ENCODE data around the gene NTRK2.

Gene NTRK2

GRCh38 chr9:84953797-84954705, 284.5 kb downstream of the NTRK2 start:
- Histone ChIP-seq H3K4me3 (ENCODE audit: low read depth in 1 of 2, low read length in 2 of 2) (no peak overlapping the region), H3K36me3 (ENCODE audit: insufficient read depth, low read length) (no peaks in the 10 kb centered on the region), H4K20me1 (ENCODE audit: insufficient read depth, low read length) (no peaks in the 10 kb centered on the region), H3K9ac (ENCODE audit: low read depth, low read length) (no peak overlapping the region), H3K79me2 (ENCODE audit: insufficient read depth, low read length) (no peaks in the 10 kb centered on the region), H3K4me2 (ENCODE audit: insufficient read depth, low read length) (no peak overlapping the region), H2AFZ (ENCODE audit: low read depth, low read length) (no peak overlapping the region), H3K27me3 (ENCODE audit: insufficient read depth, low read length, poor library complexity) (no peaks in the 10 kb centered on the region), H3K9me3 (ENCODE audit: insufficient read depth, low read length, severe bottlenecking) (no peaks in the 10 kb centered on the region), H3K27ac (ENCODE audit: low read length) (no peak overlapping the region), H3K4me1 (ENCODE audit: insufficient read depth, low read length) (no peaks in the 10 kb centered on the region)
- DNase-seq (peak; percentile 35), ATAC-seq (ENCODE audit: insufficient read depth, low read depth) (peak; percentile 63; the same call in 2 of the 3 replicates)
- peak; percentile 69 for TF ChIP-seq CTCF (IDR thresholded peaks at IDR 0.05; ENCODE audit: borderline replicate concordance, extremely low read depth, low read length, poor library complexity, severe bottlenecking)
- TF ChIP-seq EZH2 (IDR thresholded peaks at IDR 0.05; ENCODE audit: borderline replicate concordance, low read depth, low read length, severe bottlenecking): no peak

GRCh38 chr9:84955155-84955554, 285.6 kb downstream of the NTRK2 start:
- no peaks in the 10 kb centered on the region for H4K20me1 ChIP-seq (ENCODE audit: insufficient read depth, low read length)
- H2AFZ ChIP-seq (ENCODE audit: low read depth, low read length): no peak overlapping the region
- no peaks in the 10 kb centered on the region for H3K79me2 ChIP-seq (ENCODE audit: insufficient read depth, low read length)
- H3K27ac ChIP-seq (ENCODE audit: low read length): no peak overlapping the region
- H3K9me3 ChIP-seq (ENCODE audit: insufficient read depth, low read length, severe bottlenecking): no peaks in the 10 kb centered on the region
- ATAC-seq (ENCODE audit: insufficient read depth, low read depth) (no peak), DNase-seq (no peak)
- no peak overlapping the region for H3K4me2 ChIP-seq (ENCODE audit: insufficient read depth, low read length)
- H3K4me1 ChIP-seq (ENCODE audit: insufficient read depth, low read length): no peaks in the 10 kb centered on the region
- no peaks in the 10 kb centered on the region for H3K36me3 ChIP-seq (ENCODE audit: insufficient read depth, low read length)
- H3K4me3 ChIP-seq (ENCODE audit: low read depth in 1 of 2, low read length in 2 of 2): no peak overlapping the region
- H3K27me3 ChIP-seq (ENCODE audit: insufficient read depth, low read length, poor library complexity): no peaks in the 10 kb centered on the region
- H3K9ac ChIP-seq (ENCODE audit: low read depth, low read length): no peak overlapping the region
- TF ChIP-seq EZH2 (IDR thresholded peaks at IDR 0.05; ENCODE audit: borderline replicate concordance, low read depth, low read length, severe bottlenecking) (no peak), CTCF (IDR thresholded peaks at IDR 0.05; ENCODE audit: borderline replicate concordance, extremely low read depth, low read length, poor library complexity, severe bottlenecking) (no peak)

- Histone ChIP-seq H3K27ac (ENCODE audit: low read length) (no peak overlapping the region), H3K4me3 (ENCODE audit: low read depth in 1 of 2, low read length in 2 of 2) (no peak overlapping the region), H3K79me2 (ENCODE audit: insufficient read depth, low read length) (no peaks in the 10 kb centered on the region), H3K4me2 (ENCODE audit: insufficient read depth, low read length) (no peak overlapping the region), H3K36me3 (ENCODE audit: insufficient read depth, low read length) (no peaks in the 10 kb centered on the region), H4K20me1 (ENCODE audit: insufficient read depth, low read length) (no peaks in the 10 kb centered on the region), H3K27me3 (ENCODE audit: insufficient read depth, low read length, poor library complexity) (no peaks in the 10 kb centered on the region), H3K9me3 (ENCODE audit: insufficient read depth, low read length, severe bottlenecking) (no peaks in the 10 kb centered on the region), H3K9ac (ENCODE audit: low read depth, low read length) (no peak overlapping the region), H3K4me1 (ENCODE audit: insufficient read depth, low read length) (no peaks in the 10 kb centered on the region), H2AFZ (ENCODE audit: low read depth, low read length) (no peak overlapping the region)
- TF ChIP-seq CTCF (IDR thresholded peaks at IDR 0.05; ENCODE audit: borderline replicate concordance, extremely low read depth, low read length, poor library complexity, severe bottlenecking) (no peak), EZH2 (IDR thresholded peaks at IDR 0.05; ENCODE audit: borderline replicate concordance, low read depth, low read length, severe bottlenecking) (no peak)
- ATAC-seq (ENCODE audit: insufficient read depth, low read depth) (no peak), DNase-seq (no peak)
Measured at GRCh38 chr9:84955971-84956370, 286.4 kb downstream of the NTRK2 start.
